HepG2 (cell line): ENCODE data around the gene SOCS1. TPM values are rescaled to one million over a fixed set of nuclear protein-coding genes. Genes with fewer than 3 reads are reported as not detected.

Experiments used
- FOXO1 ChIP-seq: sonication (generic); formaldehyde crosslinking; IDR thresholded peaks from 2 replicates; pipeline ENCODE4 v1.4.0; 2020; ENCODE audit warnings: missing genetic modification reagents
- NCOA1 ChIP-seq: sonication (generic); formaldehyde crosslinking; IDR thresholded peaks from 2 replicates; pipeline ENCODE4 v1.9.0; 2021; ENCODE audit warnings: missing genetic modification reagents
- NFIB ChIP-seq: sonication (generic); formaldehyde crosslinking; IDR thresholded peaks from 2 replicates; pipeline ENCODE4 v1.9.0; 2021; ENCODE audit warnings: missing genetic modification reagents, mild to moderate bottlenecking, borderline replicate concordance
- RORA ChIP-seq: sonication (generic); formaldehyde crosslinking; IDR thresholded peaks from 2 replicates; pipeline ENCODE4 v1.5.0; 2020; ENCODE audit warnings: mild to moderate bottlenecking, missing genetic modification reagents, moderate library complexity
- RXRA ChIP-seq: sonication (generic); formaldehyde crosslinking; IDR thresholded peaks from 2 replicates; pipeline ENCODE4 v1.5.1; 2020; ENCODE audit warnings: missing genetic modification reagents
- SOX13 ChIP-seq, 3 experiments: fragments of 450-650 bp in 1 of 3; sonication (generic) in 1 of 3; formaldehyde crosslinking in 1 of 3; IDR thresholded peaks in 2 of 3; conservative IDR thresholded peaks in 1 of 3; 2 replicates each; pipeline versions ENCODE4 v1.5.0 to v1.6.1; 2016 to 2020; ENCODE audit warnings: antibody characterized with exemption in 1 of 3, mild to moderate bottlenecking in 1 of 3, missing compliant biosample characterization in 1 of 3, missing genetic modification reagents in 1 of 3, moderate library complexity in 1 of 3
- SP2 ChIP-seq: sonication (generic); formaldehyde crosslinking; IDR thresholded peaks from 2 replicates; pipeline ENCODE4 v1.5.1; 2020; ENCODE audit warnings: mild to moderate bottlenecking, missing genetic modification reagents
- TP53 ChIP-seq: sonication (generic); formaldehyde crosslinking; conservative IDR thresholded peaks from 2 replicates; pipeline ENCODE4 v1.4.0; 2020; ENCODE audit warnings: missing genetic modification reagents
- ZBTB7B ChIP-seq: sonication (generic); formaldehyde crosslinking; IDR thresholded peaks from 2 replicates; pipeline ENCODE4 v1.4.0; 2020; ENCODE audit warnings: missing genetic modification reagents
- ZBTB8A ChIP-seq: sonication (generic); formaldehyde crosslinking; IDR thresholded peaks from 2 replicates; pipeline ENCODE4 v1.4.0; 2020; ENCODE audit warnings: mild to moderate bottlenecking, low read depth, missing genetic modification reagents, borderline replicate concordance
- ZFP36L1 ChIP-seq: sonication (generic); formaldehyde crosslinking; IDR thresholded peaks from 2 replicates; pipeline ENCODE4 v1.8.0; 2022; ENCODE audit warnings: mild to moderate bottlenecking, missing genetic modification reagents, moderate library complexity
- ZNF101 ChIP-seq: sonication (generic); formaldehyde crosslinking; IDR thresholded peaks from 2 replicates; pipeline ENCODE4 v1.4.0; 2020; ENCODE audit warnings: mild to moderate bottlenecking, low read depth, missing genetic modification reagents, borderline replicate concordance
- ZNF124 ChIP-seq: sonication (generic); formaldehyde crosslinking; IDR thresholded peaks from 2 replicates; pipeline ENCODE4 v1.4.0; 2020; ENCODE audit warnings: missing genetic modification reagents
- ZNF329 ChIP-seq: sonication (generic); formaldehyde crosslinking; IDR thresholded peaks from 2 replicates; pipeline ENCODE4 v1.9.0; 2021; ENCODE audit warnings: low read depth, mild to moderate bottlenecking, missing genetic modification reagents
- ZNF446 ChIP-seq: sonication (generic); formaldehyde crosslinking; IDR thresholded peaks from 2 replicates; pipeline ENCODE4 v1.5.0; 2020; ENCODE audit warnings: mild to moderate bottlenecking, missing genetic modification reagents
- ZNF549 ChIP-seq: sonication (generic); formaldehyde crosslinking; IDR thresholded peaks from 2 replicates; pipeline ENCODE4 v1.5.0; 2020; ENCODE audit warnings: missing genetic modification reagents
- ZNF564 ChIP-seq: sonication (generic); formaldehyde crosslinking; IDR thresholded peaks from 2 replicates; pipeline ENCODE4 v1.8.1; 2023; ENCODE audit warnings: mild to moderate bottlenecking, missing genetic modification reagents
- ZNF615 ChIP-seq: sonication (generic); formaldehyde crosslinking; IDR thresholded peaks from 2 replicates; pipeline ENCODE4 v1.5.0; 2020; ENCODE audit warnings: mild to moderate bottlenecking, missing genetic modification reagents, borderline replicate concordance
- ZNF792 ChIP-seq: IDR thresholded peaks from 2 replicates; pipeline ENCODE4 v1.6.1; 2016
- polyA plus RNA-seq, 8 experiments: library from polyadenylated mRNA; depleted of rRNA in 3 of 8; stranded (reverse) in 7 of 8; unstranded in 1 of 8; fragments of >200 nt; fragmentation: Illumina TruSeq in 4 of 8; extraction: Trizol in 4 of 8; gene quantifications; 2 replicates each; pipeline versions ENCODE4 v1.2.1 to v1.2.3, GENCODE V29; 2011 to 2016; ENCODE audit warnings: low read depth in 4 of 8, missing spikeins in 1 of 8, mixed read lengths in 1 of 8; ENCODE audit not compliant: insufficient read depth in 1 of 8
- total RNA-seq, 5 experiments: library from RNA; depleted of rRNA; stranded (reverse); fragments of >200 nt; fragmentation: Illumina TruSeq; extraction: Trizol; gene quantifications; 2 replicates each; pipeline ENCODE4 v1.2.3, GENCODE V29; 2016; ENCODE audit warnings: low read depth in 1 of 5
- TF ChIP-seq, protein P1 (sequence below): sonication (generic); formaldehyde crosslinking; IDR thresholded peaks from 2 replicates; pipeline ENCODE4 v1.5.1; 2020; ENCODE audit warnings: missing genetic modification reagents, mild to moderate bottlenecking, borderline replicate concordance
- TF ChIP-seq, protein P2 (sequence below): sonication (generic); formaldehyde crosslinking; IDR thresholded peaks from 2 replicates; pipeline ENCODE4 v1.5.1; 2020; ENCODE audit warnings: mild to moderate bottlenecking, missing genetic modification reagents, moderate library complexity
- TF ChIP-seq, protein P3 (sequence below): sonication (generic); formaldehyde crosslinking; IDR thresholded peaks from 2 replicates; pipeline ENCODE4 v1.8.1; 2022; ENCODE audit warnings: low read depth, mild to moderate bottlenecking, missing genetic modification reagents
- TF ChIP-seq, protein P4 (sequence below): sonication (generic); formaldehyde crosslinking; IDR thresholded peaks from 2 replicates; pipeline ENCODE4 v1.4.0; 2020; ENCODE audit warnings: mild to moderate bottlenecking, missing genetic modification reagents

SOCS1 gene
- total and polyA plus RNA-seq, 2 of the 13 experiments (the other 11 are each of a cell fraction or from before 2014, with no cell fraction given): 5.3 to 6.3 TPM

GRCh38 chr16:11299865-11300559 lies 44.0 kb upstream of the SOCS1 start (continued):
- TF ChIP-seq, protein P1, sequence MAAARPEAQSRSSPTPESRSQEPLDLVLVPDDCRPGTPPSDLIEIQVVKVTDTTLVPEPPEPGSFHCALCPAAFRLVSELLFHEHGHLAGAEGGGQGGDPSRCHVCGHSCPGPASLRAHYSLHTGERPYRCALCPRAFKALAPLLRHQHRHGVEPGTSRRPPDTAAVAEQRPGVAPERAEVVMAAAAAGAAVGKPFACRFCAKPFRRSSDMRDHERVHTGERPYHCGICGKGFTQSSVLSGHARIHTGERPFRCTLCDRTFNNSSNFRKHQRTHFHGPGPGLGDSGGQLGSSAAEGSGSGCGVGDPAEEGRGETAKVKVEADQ: peak; percentile 79; the same call in 1 of the 2 replicates
- TF ChIP-seq, protein P2, sequence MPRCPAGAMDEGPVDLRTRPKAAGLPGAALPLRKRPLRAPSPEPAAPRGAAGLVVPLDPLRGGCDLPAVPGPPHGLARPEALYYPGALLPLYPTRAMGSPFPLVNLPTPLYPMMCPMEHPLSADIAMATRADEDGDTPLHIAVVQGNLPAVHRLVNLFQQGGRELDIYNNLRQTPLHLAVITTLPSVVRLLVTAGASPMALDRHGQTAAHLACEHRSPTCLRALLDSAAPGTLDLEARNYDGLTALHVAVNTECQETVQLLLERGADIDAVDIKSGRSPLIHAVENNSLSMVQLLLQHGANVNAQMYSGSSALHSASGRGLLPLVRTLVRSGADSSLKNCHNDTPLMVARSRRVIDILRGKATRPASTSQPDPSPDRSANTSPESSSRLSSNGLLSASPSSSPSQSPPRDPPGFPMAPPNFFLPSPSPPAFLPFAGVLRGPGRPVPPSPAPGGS (CRISPR knock-in tag): 0 out of 2 replicates have a peak, but pooled peaks have one; percentile 15
- TF ChIP-seq ZNF124 (CRISPR knock-in tag) (no peak), ZBTB7B (CRISPR knock-in tag) (0 out of 2 replicates have a peak, but pooled peaks have one; percentile 2), TP53 (no peak), ZNF549 (CRISPR knock-in tag) (no peak), SP2 (CRISPR knock-in tag) (no peak), NFIB (CRISPR knock-in tag) (no peak), ZBTB8A (CRISPR knock-in tag) (no peak), ZNF329 (CRISPR knock-in tag) (no peak), ZNF101 (CRISPR knock-in tag) (no peak), RXRA (no peak), ZNF615 (no peak), NCOA1 (CRISPR knock-in tag) (no peak), ZNF446 (CRISPR knock-in tag) (no peak), ZFP36L1 (CRISPR knock-in tag) (no peak), RORA (CRISPR knock-in tag) (no peak), ZNF564 (CRISPR knock-in tag) (no peak), SOX13 (IDR thresholded peaks at IDR 0.05) (no peak), SOX13 (CRISPR knock-in tag; conservative IDR thresholded peaks at IDR 0.05 in 1 of 2, IDR thresholded peaks at IDR 0.05 in 1 of 2) (no peak), FOXO1 (no peak; the same call in 1 of the 2 replicates), ZNF792 (CRISPR knock-in tag) (no peak)
- TF ChIP-seq, protein P3, sequence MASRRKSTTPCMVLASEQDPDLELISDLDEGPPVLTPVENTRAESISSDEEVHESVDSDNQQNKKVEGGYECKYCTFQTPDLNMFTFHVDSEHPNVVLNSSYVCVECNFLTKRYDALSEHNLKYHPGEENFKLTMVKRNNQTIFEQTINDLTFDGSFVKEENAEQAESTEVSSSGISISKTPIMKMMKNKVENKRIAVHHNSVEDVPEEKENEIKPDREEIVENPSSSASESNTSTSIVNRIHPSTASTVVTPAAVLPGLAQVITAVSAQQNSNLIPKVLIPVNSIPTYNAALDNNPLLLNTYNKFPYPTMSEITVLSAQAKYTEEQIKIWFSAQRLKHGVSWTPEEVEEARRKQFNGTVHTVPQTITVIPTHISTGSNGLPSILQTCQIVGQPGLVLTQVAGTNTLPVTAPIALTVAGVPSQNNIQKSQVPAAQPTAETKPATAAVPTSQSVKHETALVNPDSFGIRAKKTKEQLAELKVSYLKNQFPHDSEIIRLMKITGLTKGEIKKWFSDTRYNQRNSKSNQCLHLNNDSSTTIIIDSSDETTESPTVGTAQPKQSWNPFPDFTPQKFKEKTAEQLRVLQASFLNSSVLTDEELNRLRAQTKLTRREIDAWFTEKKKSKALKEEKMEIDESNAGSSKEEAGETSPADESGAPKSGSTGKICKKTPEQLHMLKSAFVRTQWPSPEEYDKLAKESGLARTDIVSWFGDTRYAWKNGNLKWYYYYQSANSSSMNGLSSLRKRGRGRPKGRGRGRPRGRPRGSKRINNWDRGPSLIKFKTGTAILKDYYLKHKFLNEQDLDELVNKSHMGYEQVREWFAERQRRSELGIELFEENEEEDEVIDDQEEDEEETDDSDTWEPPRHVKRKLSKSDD (CRISPR knock-in tag): no peak
- TF ChIP-seq, protein P4, sequence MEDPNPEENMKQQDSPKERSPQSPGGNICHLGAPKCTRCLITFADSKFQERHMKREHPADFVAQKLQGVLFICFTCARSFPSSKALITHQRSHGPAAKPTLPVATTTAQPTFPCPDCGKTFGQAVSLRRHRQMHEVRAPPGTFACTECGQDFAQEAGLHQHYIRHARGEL: no peak
